H1 (cell line): ENCODE data around the gene SLC4A11. TPM values are rescaled to one million over a fixed set of nuclear protein-coding genes. Genes with fewer than 3 reads are reported as not detected.

Experiments used
- CTCF ChIA-PET: fragments of 300-600 bp; sonication (Branson Sonifier 250); formaldehyde crosslinking; loops from one replicate; lab custom pipeline; 2021; ENCODE audit not compliant: partially characterized antibody; lab: Charles Lee
- POLR2A ChIA-PET: fragments of 300-600 bp; sonication (Branson Sonifier 250); formaldehyde crosslinking; loops from one replicate; lab custom pipeline; 2021; ENCODE audit warnings: inconsistent platforms; ENCODE audit not compliant: partially characterized antibody; lab: Charles Lee
- DNase-seq, 2 experiments: peaks; one replicate each; pipeline versions ENCODE4 v3.0.0 to v3.0.0-alpha.2; 2010 to 2022; ENCODE audit warnings: low spot score in 2 of 2, low read depth in 1 of 2, mixed read lengths in 1 of 2
- FAIRE-seq: peaks from 2 replicates; lab custom pipeline; 2011; peaks lifted over from hg19 to GRCh38; lab: Jason Lieb, UNC
- H2AFZ ChIP-seq: 2 replicates; pipeline ENCODE4 v1.8.1; 2012; ENCODE audit warnings: low read length, inconsistent platforms
- H2AK5ac ChIP-seq: 2 replicates; pipeline ENCODE4 v1.6.1; 2013; ENCODE audit warnings: low read depth, low read length
- H2BK120ac ChIP-seq: replicated peaks from 2 replicates; pipeline ENCODE3; 2013; ENCODE audit warnings: low read depth, low read length, inconsistent platforms
- H2BK12ac ChIP-seq: 2 replicates; pipeline ENCODE4 v1.6.1; 2013; ENCODE audit warnings: low read depth, low read length
- H2BK15ac ChIP-seq: 2 replicates; pipeline ENCODE4 v1.6.1; 2013; ENCODE audit warnings: low read length
- H2BK20ac ChIP-seq: 2 replicates; pipeline ENCODE4 v1.6.1; 2013; ENCODE audit warnings: low read length
- H2BK5ac ChIP-seq: 2 replicates; pipeline ENCODE4 v1.6.1; 2013; ENCODE audit warnings: low read depth, low read length
- H3K14ac ChIP-seq: 2 replicates; pipeline ENCODE4 v1.6.1; 2013; ENCODE audit warnings: inconsistent platforms; ENCODE audit not compliant: insufficient read length
- H3K18ac ChIP-seq: 2 replicates; pipeline ENCODE4 v1.6.1; 2013; ENCODE audit warnings: low read length; ENCODE audit errors: extremely low read depth
- H3K23ac ChIP-seq: 2 replicates; pipeline ENCODE4 v1.6.1; 2013; ENCODE audit warnings: inconsistent platforms; ENCODE audit not compliant: insufficient read length
- H3K23me2 ChIP-seq: 2 replicates; pipeline ENCODE4 v1.6.1; 2013; ENCODE audit warnings: low read depth, low read length
- H3K27ac ChIP-seq: 2 replicates; pipeline ENCODE4 v1.6.1; 2011; ENCODE audit warnings: low read depth, low read length, inconsistent platforms
- H3K27me3 ChIP-seq, 4 experiments: replicated peaks in 1 of 4; 1 replicate in 1 of 4; 2 replicates in 3 of 4; pipeline versions ENCODE4 v1.6.1 to v1.8.1; 2011 to 2013; ENCODE audit warnings: low read length in 3 of 4, mild to moderate bottlenecking in 3 of 4, inconsistent platforms in 2 of 4, mixed read lengths in 2 of 4, moderate library complexity in 1 of 4; ENCODE audit not compliant: control insufficient read depth in 3 of 4, insufficient read depth in 3 of 4; ENCODE audit errors: extremely low read depth in 1 of 4
- H3K36me3 ChIP-seq, 4 experiments: 2 replicates each; pipeline versions ENCODE4 v1.6.1 to v1.8.1; 2011 to 2013; ENCODE audit warnings: mild to moderate bottlenecking in 4 of 4, low read length in 3 of 4, moderate library complexity in 2 of 4, control low read depth in 1 of 4, inconsistent platforms in 1 of 4; ENCODE audit not compliant: insufficient read depth in 4 of 4, control insufficient read depth in 2 of 4
- H3K4ac ChIP-seq: replicated peaks from 2 replicates; pipeline ENCODE3; 2013; ENCODE audit warnings: low read length, low read depth, mixed read lengths, inconsistent platforms; ENCODE audit not compliant: insufficient read length
- H3K4me1 ChIP-seq, 4 experiments: replicated peaks in 1 of 4; 1 replicate in 1 of 4; 2 replicates in 3 of 4; pipeline versions ENCODE4 v1.6.1 to v1.8.1; 2011 to 2013; ENCODE audit warnings: low read length in 3 of 4, inconsistent platforms in 2 of 4, mixed read lengths in 1 of 4; ENCODE audit not compliant: insufficient read depth in 4 of 4, control insufficient read depth in 3 of 4
- H3K4me2 ChIP-seq, 2 experiments: 2 replicates each; pipeline versions ENCODE4 v1.6.1 to v1.8.1; 2011 to 2013; ENCODE audit warnings: low read depth in 2 of 2, low read length in 2 of 2, control low read depth in 1 of 2, inconsistent platforms in 1 of 2, mild to moderate bottlenecking in 1 of 2; ENCODE audit not compliant: insufficient read depth in 1 of 2
- H3K4me3 ChIP-seq, 4 experiments: fragments of 200-600, 300-600 bp in 1 of 4; sonication (generic), shearing (Covaris generic), sonication (Bioruptor Twin) in 1 of 4; 2 replicates each; pipeline versions ENCODE4 v1.5.1 to v1.8.1; 2011 to 2016; ENCODE audit warnings: low read length in 4 of 4, low read depth in 3 of 4, control low read depth in 2 of 4, inconsistent platforms in 2 of 4, mild to moderate bottlenecking in 2 of 4, mixed read lengths in 1 of 4, moderate library complexity in 1 of 4; ENCODE audit not compliant: insufficient read depth in 2 of 4; ENCODE audit errors: extremely low read depth in 1 of 4
- H3K56ac ChIP-seq: replicated peaks from 2 replicates; pipeline ENCODE3; 2013; ENCODE audit warnings: low read depth, mild to moderate bottlenecking, mixed read lengths, low read length, inconsistent platforms; ENCODE audit not compliant: insufficient read length
- H3K79me1 ChIP-seq: 2 replicates; pipeline ENCODE4 v1.6.1; 2013; ENCODE audit warnings: low read depth, low read length, control low read depth
- H3K79me2 ChIP-seq, 2 experiments: 2 replicates each; pipeline versions ENCODE4 v1.6.1 to v1.8.1; 2012 to 2013; ENCODE audit warnings: low read length in 2 of 2, mild to moderate bottlenecking in 2 of 2, inconsistent platforms in 1 of 2; ENCODE audit not compliant: insufficient read depth in 2 of 2, control insufficient read depth in 1 of 2
- H3K9ac ChIP-seq, 4 experiments: replicated peaks in 1 of 4; 1 replicate in 1 of 4; 2 replicates in 3 of 4; pipeline versions ENCODE4 v1.6.1 to v1.8.1; 2011 to 2013; ENCODE audit warnings: low read depth in 3 of 4, low read length in 3 of 4, control low read depth in 2 of 4, mild to moderate bottlenecking in 2 of 4, moderate library complexity in 2 of 4, inconsistent platforms in 1 of 4; ENCODE audit errors: extremely low read depth in 1 of 4
- H3K9me3 ChIP-seq, 2 experiments: 2 replicates each; pipeline versions ENCODE4 v1.6.1 to v1.8.1; 2012 to 2013; ENCODE audit warnings: mild to moderate bottlenecking in 2 of 2, moderate library complexity in 2 of 2, control low read depth in 1 of 2, inconsistent platforms in 1 of 2, low read depth in 1 of 2, low read length in 1 of 2, mixed read lengths in 1 of 2; ENCODE audit not compliant: insufficient read depth in 2 of 2
- H4K20me1 ChIP-seq, 2 experiments: replicated peaks in 1 of 2; 2 replicates each; pipeline versions ENCODE3 to v1.8.1; 2011 to 2013; ENCODE audit warnings: inconsistent platforms in 2 of 2, low read length in 2 of 2, mild to moderate bottlenecking in 1 of 2; ENCODE audit not compliant: insufficient read depth in 2 of 2, control insufficient read depth in 1 of 2
- H4K5ac ChIP-seq: 2 replicates; pipeline ENCODE4 v1.6.1; 2013; ENCODE audit warnings: low read length, low read depth, mixed read lengths, inconsistent platforms; ENCODE audit not compliant: insufficient read length
- H4K8ac ChIP-seq: 2 replicates; pipeline ENCODE4 v1.8.0; 2013; ENCODE audit warnings: mild to moderate bottlenecking, moderate library complexity, low read length, inconsistent platforms; ENCODE audit not compliant: insufficient read depth; ENCODE audit errors: extremely low read depth
- H4K91ac ChIP-seq: replicated peaks from 2 replicates; pipeline ENCODE3; 2013; ENCODE audit warnings: low read length, mixed read lengths, inconsistent platforms; ENCODE audit not compliant: insufficient read length
- JUN ChIP-seq: IDR thresholded peaks from 2 replicates; pipeline ENCODE4 v1.6.1; 2011; ENCODE audit warnings: low read depth, mild to moderate bottlenecking, improper control_type of control experiment, low read length
- KDM5A ChIP-seq: fragments of 200-600 bp; IDR thresholded peaks from 2 replicates; pipeline ENCODE4 v1.7.1; 2012; ENCODE audit warnings: mild to moderate bottlenecking, low read length, inconsistent platforms, mixed read lengths
- WGBS, 2 experiments: shearing (Covaris generic) in 1 of 2; methylation state at CpG; one replicate each; pipeline versions ENCODE4 v1.1.6 to v1.1.7; 2013 to 2015; ENCODE audit warnings: low lambda C conversion rate in 2 of 2, mixed read lengths in 2 of 2, inconsistent platforms in 1 of 2, low coverage in 1 of 2, missing lambda C conversion rate in 1 of 2; ENCODE audit not compliant: insufficient replicate concordance in 2 of 2, insufficient coverage in 1 of 2, insufficient read length in 1 of 2; ENCODE audit errors: extremely low coverage in 1 of 2, missing lambda C conversion rate in 1 of 2; 5-methylcytosine and 5-hydroxymethylcytosine counted together
- polyA plus RNA-seq, 7 experiments: library from polyadenylated mRNA; depleted of rRNA in 3 of 7; stranded (reverse) in 5 of 7; unstranded in 2 of 7; fragments of >200 nt in 5 of 7; fragments of 200-250 nt in 2 of 7; gene quantifications; 1 replicate in 5 of 7; 2 replicates in 1 of 7; 4 replicates in 1 of 7; pipeline versions ENCODE4 v1.2.1 to v1.2.3, GENCODE V29; 2011 to 2013; ENCODE audit warnings: missing spikeins in 2 of 7, mixed read lengths in 2 of 7
- total RNA-seq: library from RNA; stranded (reverse); fragmentation: NEBNext Ultra II Directional; extraction: Animal tissue kit (Norgen Biotek cat#: 25700); gene quantifications from 2 replicates; pipeline ENCODE4 v1.2.1, GENCODE V29; 2021

The SLC4A11 gene
- total and polyA plus RNA-seq, 2 of the 8 experiments (the other 6 are each of a cell fraction or from before 2014, with no cell fraction given) = 11.9 to 32.3 TPM

DNA sequence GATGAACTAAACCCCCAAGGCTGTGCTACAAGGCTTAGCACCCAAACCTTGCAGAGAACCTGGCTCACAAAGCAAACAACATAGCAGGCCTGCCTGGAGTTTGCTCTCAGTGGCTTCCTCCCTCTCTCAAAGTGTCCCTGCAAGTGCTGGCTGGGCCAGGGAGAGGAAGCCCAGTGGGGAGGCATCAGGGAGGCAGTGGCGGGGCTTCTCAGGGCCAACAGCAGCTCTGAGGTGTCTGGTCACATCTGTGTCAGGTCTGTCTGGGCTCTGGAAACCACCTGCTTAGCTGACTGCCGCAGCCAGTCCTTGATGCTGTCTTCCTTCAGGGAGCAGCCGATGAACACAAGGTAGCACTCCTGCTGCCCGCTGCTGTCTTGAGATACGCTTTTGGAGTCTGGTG, 16.7 kb upstream of the SLC4A11 start:
- POLR2A ChIA-PET = interaction anchor here (0.5 to 1.5 kb wide), 2 partner anchors 31 to 39 kb away, joined by 3 to 4 read pairs; no protein-coding TSS in a partner anchor
- Histone ChIP-seq H3K27me3 (no peaks in the 10 kb centered on the region), H3K18ac (no peak overlapping the region), H4K5ac (no peak overlapping the region), H3K9me3 (no peaks in the 10 kb centered on the region), H3K4me3 (no peak overlapping the region), H2BK20ac (no peak overlapping the region), H3K23me2 (no peaks in the 10 kb centered on the region), H2BK120ac (no peak overlapping the region), H3K14ac (no peak overlapping the region), H3K36me3 (peaks cover 0 to 4% (median 0%) of the 10 kb centered on the region in 4 experiments; a peak in 1 of 8 replicates), H3K4ac (no peak overlapping the region), H3K56ac (no peak overlapping the region), H3K4me1 (no peaks in the 10 kb centered on the region), H2BK12ac (no peak overlapping the region), H4K20me1 (no peaks in the 10 kb centered on the region)
- DNase-seq (no peak), FAIRE-seq (no peak)
- TF ChIP-seq JUN (no peak), KDM5A (no peak)
- TF ChIP-seq, all 59 proteins: peak for 0
- H2BK5ac ChIP-seq = no peak overlapping the region
- H2AFZ ChIP-seq = no peak overlapping the region
- H3K27ac ChIP-seq = no peak overlapping the region
- no peak overlapping the region for H4K8ac ChIP-seq
- no peaks in the 10 kb centered on the region for H3K79me1 ChIP-seq
- no peaks in the 10 kb centered on the region for H3K79me2 ChIP-seq
- H3K4me2 ChIP-seq = no peak overlapping the region
- CTCF ChIA-PET = interaction anchor here (0.8 to 10.5 kb wide), 4 partner anchors 8 to 61 kb away, joined by 3 to 158 read pairs (median 6); no protein-coding TSS in a partner anchor
- H2AK5ac ChIP-seq = no peak overlapping the region
- H4K91ac ChIP-seq = no peak overlapping the region
- H2BK15ac ChIP-seq = no peak overlapping the region
- no peak overlapping the region for H3K9ac ChIP-seq
- WGBS, 2 experiments = 86% methylated on average over 5 of the region's 5 CpGs; no CpG with 5 or more reads in 1 of the 2 experiments
- H3K23ac ChIP-seq = no peak overlapping the region
